ENCODE results near the gene PVALEF.

The PVALEF gene

GRCh38 chr17:81161972-81162371, 3.3 kb upstream of the PVALEF start:
- DNase-seq (ENCODE audit: low read depth, low spot score): no peak

- DNase-seq (ENCODE audit: low read depth, low spot score): no peak
These were observed 2.8 kb upstream of the PVALEF start for GRCh38 chr17:81162491-81162890.

DNA sequence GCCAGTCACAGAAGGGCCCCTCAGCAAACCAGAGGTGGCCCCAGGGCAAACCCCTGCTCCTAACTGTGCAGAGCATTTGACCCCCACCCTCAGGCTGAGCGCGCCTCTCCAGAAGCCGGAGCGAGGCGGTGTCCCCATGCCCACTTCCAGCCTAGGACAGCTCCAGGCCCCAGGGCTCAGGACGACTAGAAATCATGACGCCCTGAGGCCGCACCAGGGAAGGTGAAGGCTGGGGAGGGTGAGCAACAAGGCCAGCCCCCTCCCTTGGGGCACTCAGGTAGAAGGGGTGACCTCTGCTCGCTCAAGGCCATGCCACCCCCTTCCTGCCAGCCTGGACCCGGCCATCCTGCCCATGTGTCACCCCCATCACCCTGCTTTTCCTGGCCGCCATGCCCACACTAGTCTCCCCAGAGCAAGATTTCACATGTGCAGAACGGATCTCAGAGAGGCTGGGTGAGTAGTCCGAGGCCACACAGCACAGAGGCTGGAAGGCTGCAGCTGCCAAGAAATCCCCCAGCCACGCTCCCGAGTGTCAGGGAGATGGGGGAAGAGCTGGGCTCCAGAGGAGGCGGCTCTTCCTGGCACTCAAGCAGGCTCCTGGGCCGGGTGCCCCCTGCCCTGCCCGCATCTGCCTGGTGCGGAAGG, 2.1 kb upstream of the PVALEF start:
- no peak for DNase-seq (ENCODE audit: low read depth, low spot score)

GRCh38 chr17:81163703-81164370, 1.5 kb upstream of the PVALEF start:
- DNase-seq (ENCODE audit: low read depth, low spot score): no peak

DNA sequence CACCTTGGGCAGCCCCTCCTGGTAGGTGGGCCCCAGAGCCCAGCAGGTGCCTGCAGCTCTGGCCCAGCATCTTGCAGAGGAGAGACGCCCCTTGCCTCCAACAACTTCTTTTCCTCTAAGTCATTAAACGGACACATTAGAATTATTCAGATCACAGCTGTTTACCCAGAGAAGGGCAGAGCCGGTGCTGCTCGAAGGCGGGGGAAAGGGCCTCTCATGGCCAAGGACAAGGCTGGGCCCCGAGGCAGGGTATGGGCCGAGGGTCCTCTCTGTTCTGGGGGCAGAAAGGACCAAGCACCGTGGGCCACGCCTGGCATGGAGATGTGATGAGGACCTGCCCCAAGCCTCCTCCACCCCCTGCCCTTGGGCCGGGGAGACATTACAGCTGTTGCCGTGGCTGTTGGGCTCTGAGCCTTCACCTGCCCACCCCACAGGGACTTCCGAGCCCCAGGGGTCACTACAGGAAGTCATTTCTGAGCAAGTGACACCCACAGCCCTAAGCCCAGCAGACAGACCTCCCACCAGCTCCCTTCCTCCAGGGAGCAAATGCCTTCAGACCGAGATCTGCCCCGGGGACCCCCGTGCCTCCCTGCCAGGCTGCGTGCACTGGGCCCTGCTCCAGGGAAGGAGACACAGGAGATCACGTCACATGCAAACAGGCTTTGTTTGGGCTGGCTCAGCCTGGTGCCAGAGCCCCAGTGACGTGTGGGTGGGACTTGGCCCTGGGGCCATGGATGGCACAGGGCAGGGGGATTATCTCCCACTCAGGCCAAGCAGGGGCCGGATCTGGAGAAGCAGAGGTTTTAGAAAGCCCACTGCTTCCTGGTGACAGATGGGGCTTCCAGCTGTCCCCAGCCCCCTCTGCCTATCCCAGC, 699 bp upstream of the PVALEF start:
- no peak for DNase-seq (ENCODE audit: low read depth, low spot score)

DNA sequence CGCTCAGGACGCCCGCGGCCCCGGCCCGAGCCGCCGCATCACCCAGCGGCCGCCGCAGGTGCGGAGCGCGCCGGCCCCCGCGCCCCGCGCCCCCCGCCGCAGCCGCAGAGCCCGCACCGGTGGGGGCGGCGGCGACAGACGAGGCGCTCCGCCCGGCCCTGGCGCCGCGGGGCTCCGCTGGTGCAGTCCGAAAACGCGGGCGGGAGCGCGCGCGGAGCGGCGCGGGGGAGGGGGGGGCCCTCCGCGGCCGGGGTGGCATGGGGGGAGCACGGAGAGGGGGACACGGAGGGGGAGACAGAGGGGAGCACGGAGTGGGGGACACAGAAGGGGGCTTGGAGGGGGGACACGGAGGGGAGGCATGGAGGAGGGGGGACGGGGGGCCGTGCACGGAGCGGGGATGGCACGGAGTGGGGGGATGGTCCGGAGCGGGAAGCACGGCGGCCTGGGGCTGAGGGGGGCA, 756 bp downstream of the PVALEF start, which contains the start of gene AATK:
Gene AATK (minus strand): TSS at position 189 of the 460 bp plus-strand sequence. CDS start 229 bp downstream, outside the sequence.
- DNase-seq (ENCODE audit: low read depth, low spot score): no peak

DNA sequence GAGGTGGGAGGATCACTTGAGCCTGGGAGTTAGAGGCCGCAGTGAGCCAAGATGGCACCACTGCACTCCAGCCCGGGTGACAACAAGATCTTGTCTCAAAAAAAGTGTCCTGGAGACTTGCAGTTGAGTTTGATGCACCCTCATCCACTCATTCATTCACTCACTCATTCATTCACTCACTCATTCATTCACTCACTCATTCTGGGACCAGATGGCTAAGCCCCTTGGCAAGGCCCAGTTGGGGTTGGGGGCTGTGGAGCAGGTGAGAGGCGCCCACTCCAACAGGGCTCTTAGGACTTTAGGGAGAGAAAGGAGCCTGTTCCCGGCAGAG, 1.9 kb downstream of the PVALEF start:
- no peak for DNase-seq (ENCODE audit: low read depth, low spot score)

DNA sequence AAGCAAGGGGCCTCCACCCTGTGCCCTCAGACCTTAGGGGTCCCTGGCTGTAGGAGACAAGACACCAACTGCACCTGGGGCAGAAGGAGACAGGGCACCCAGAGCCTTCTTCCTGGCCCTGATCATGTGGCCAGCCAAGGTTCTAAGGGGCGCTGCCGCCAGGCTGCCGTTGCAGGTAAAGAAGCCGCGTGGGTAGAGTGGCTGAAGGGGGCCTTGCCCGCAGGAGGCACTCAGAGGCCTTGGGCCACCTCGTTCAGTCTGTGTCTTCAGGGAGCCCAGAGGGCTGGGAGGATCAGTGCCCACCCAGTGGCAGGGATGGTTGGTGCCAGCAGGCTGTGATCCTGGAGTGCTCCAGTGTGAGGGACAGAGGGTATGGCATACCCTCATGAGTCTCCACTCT, 2.3 kb downstream of the PVALEF start:
- no peak for DNase-seq (ENCODE audit: low read depth, low spot score)

DNA sequence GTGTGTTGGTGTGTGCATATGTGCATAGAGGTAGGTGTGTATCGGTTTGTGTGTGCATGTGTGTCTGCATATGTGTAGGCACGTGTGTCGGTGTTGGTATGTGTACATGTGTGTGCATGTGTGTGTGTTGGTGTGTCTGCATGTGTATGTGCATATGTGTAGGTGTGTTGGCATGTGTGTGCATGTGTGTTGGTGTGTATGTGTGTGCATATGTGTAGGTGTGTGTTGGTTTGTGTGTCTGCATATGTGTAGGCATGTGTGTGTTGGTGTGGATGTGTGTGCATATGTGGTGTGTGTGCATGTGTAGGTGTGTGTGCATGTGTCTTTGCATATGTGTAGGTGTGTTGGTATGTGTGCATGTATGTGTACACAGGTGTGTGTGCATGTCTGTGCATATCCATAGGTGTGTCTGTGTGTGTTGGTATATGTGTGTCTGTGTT, 4.6 kb downstream of the PVALEF start:
- DNase-seq (ENCODE audit: low read depth, low spot score): no peak

GRCh38 chr17:81170727-81171494, 5.6 kb downstream of the PVALEF start:
- no peak for DNase-seq (ENCODE audit: low read depth, low spot score)

DNA sequence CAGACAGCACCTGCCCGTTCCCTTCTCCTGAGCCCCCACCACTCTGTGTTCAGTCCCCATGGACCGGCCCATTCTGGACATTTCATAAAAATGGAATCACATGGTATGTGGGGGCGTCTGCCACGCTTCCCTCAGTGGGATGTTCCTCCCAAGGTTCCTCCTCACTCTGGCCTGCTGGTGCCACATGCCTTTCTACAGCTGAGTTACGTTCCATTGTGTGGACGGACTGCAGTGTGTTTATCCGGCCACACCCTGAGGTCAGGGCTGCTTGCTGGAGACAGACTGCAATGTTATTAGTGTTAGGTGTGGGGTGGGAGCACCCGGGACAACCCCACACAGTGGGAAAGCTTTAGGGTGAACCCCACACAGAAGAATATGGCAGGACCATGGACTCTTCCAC, 6.6 kb downstream of the PVALEF start:
- DNase-seq (ENCODE audit: low read depth, low spot score): no peak

DNA sequence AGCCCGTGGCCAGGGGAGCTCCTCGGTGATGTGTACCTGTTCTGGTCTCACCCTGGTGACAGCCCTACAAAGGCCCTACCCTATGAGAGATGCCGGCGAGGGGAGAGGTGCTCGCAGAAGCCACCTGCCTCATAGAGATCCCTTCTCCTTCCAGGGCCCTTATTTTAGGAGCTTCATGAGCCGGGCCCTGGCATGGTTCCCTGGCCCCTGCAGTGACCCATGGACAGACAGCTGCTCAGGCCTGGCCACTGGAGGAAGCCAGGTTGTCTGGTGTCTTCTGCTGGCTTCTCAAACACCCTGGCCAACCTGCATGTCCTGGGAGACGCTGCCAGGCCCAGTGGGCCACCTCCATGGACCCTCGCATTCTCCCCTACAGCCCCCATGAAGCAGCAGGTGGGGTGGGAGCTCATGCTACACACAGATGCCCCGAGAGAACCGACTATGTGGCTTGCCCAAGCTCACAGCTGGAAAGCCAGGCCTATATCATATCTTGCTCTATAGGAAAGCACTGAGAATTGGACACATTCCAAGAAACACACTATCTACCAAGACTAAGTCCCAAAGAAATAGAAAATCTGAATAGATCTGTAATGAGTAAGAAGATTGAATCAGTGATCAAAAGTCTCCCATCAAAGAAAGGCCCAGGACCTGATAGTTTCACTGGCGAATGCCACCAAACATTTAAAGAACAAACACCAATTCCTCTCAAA, 7.9 kb downstream of the PVALEF start:
- DNase-seq (ENCODE audit: low read depth, low spot score): no peak

DNA sequence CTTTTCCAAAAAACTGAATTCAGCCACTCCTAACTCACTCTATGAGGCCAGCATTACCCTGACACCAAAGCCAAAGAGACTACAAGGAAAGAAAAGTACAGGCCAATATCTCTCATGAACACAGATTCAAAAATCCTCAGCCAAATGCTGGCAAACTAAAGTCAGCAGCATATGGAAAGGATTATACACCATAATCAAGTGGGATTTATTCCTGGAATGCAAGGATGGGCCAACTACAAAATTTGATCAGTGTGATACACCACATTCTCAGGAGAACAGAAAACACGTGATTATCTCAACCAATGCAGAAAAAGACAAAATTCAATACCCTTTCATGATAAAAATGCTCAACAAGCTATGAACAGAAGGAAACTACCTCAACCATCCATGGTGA, 8.5 kb downstream of the PVALEF start:
- DNase-seq (ENCODE audit: low read depth, low spot score): no peak

DNA sequence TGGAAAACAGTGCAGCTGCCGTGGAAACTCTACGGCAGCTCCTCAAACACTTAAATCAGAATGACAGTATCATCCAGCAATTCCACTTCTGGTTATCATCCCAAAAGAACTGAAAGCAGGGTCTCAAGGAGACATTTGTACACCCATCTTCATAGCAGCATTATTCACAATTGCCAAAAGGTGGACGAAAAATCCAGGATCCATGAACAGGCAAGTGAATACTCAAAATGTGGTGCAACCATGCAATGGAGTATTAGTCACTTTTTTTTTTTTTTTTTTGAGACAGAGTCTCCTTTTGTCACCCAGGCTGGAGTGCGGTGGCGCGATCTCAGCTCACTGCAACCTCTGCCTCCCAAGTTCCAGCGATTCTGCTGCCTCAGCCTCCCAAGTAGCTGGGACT, 11.4 kb downstream of the PVALEF start:
- DNase-seq (ENCODE audit: low read depth, low spot score): no peak

GRCh38 chr17:81178136-81179091, 13.1 kb downstream of the PVALEF start:
- no peak for DNase-seq (ENCODE audit: low read depth, low spot score)

DNA sequence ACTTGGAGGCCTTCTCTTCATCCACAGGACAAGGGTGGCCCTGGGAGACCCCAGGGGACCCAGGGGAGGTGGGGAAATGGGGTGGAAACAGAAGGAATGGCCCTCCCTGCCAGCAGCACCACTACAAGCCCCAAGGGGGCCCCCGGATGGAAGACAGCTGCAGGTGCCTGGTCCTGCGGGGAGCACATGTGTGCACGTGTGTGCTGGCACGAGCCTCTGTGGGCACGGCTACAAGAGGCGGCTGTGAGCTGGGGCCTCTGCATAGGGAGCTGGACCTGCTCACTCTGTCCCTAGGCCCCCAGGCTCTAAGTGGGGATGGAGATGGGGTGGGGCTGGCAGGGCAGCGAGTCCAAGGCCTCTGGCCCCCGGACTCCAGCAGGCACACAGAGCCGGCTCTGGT, 13.9 kb downstream of the PVALEF start:
- DNase-seq (ENCODE audit: low read depth, low spot score): no peak

GRCh38 chr17:81179861-81180260, 14.6 kb downstream of the PVALEF start:
- no peak for DNase-seq (ENCODE audit: low read depth, low spot score)

- no peak for DNase-seq (ENCODE audit: low read depth, low spot score)
These were observed 15.8 kb downstream of the PVALEF start for GRCh38 chr17:81180836-81181810.

GRCh38 chr17:81181811-81182185, 16.5 kb downstream of the PVALEF start:
- DNase-seq (ENCODE audit: low read depth, low spot score): no peak
